GM20000 (cell line): ENCODE measurements around the gene HEY2.
A peak's percentile ranks its signal among the peaks of the same experiment; 100 is the strongest.

Source experiments
- DNase-seq: peaks from one replicate; pipeline ENCODE4 v3.0.0; 2012; ENCODE audit warnings: low spot score
- CTCF ChIP-seq: IDR thresholded peaks from 2 replicates; pipeline ENCODE4 v1.5.1; 2012; ENCODE audit warnings: mild to moderate bottlenecking, control low read depth; ENCODE audit errors: extremely low read depth, missing control alignments

HEY2 gene

GRCh38 chr6:125779924-125780539 lies 30.6 kb downstream of the HEY2 start:
- DNase-seq, result peak; percentile 89

GRCh38 chr6:125780540-125781313 lies 31.3 kb downstream of the HEY2 start:
- peak; percentile 63 for DNase-seq
- no peak for TF ChIP-seq CTCF

More at GRCh38 chr6:125779924-125780539, 30.6 kb downstream of the HEY2 start:
- no peak for TF ChIP-seq CTCF

- TF ChIP-seq CTCF, result peak; percentile 13
- peak; percentile 49 for DNase-seq
Measured at GRCh38 chr6:125781314-125781868, 32.0 kb downstream of the HEY2 start.

GRCh38 chr6:125784365-125784764 lies 34.9 kb downstream of the HEY2 start:
- no peak for DNase-seq
- TF ChIP-seq CTCF, result no peak

- no peak for TF ChIP-seq CTCF
- DNase-seq, result no peak
Measured at GRCh38 chr6:125787791-125788190, 38.4 kb downstream of the HEY2 start.

GRCh38 chr6:125789167-125789566 lies 39.7 kb downstream of the HEY2 start:
- no peak for TF ChIP-seq CTCF
- DNase-seq, result no peak
